HG02970 (cell line): ENCODE measurements around the gene POLR1B.
"Not testable (repeated sequence)": the region's sequence is repeated elsewhere in the genome, so short reads cannot be mapped to it uniquely, and the experiment has no call there.

ENCODE experiments used
- ATAC-seq: cut with Tn5 transposase; IDR thresholded peaks from one replicate; pipeline ENCODE4 v1.9.1; 2021; ENCODE audit warnings: mild to moderate bottlenecking, moderate library complexity, moderate number of reproducible peaks; ENCODE audit not compliant: unreplicated experiment, low FRiP score

POLR1B gene

GRCh38 chr2:112597537-112598322 lies 55.5 kb downstream of the POLR1B start:
- no peak for ATAC-seq

- no peak for ATAC-seq
These were observed 58.4 kb downstream of the POLR1B start for GRCh38 chr2:112600634-112601033.

GRCh38 chr2:112601754-112602153 lies 59.5 kb downstream of the POLR1B start:
- no peak for ATAC-seq

- no peak for ATAC-seq
These were observed 60.7 kb downstream of the POLR1B start for GRCh38 chr2:112602917-112603316.

GRCh38 chr2:112603731-112604130 lies 61.5 kb downstream of the POLR1B start:
- ATAC-seq: no peak

GRCh38 chr2:112604952-112605351 lies 62.7 kb downstream of the POLR1B start:
- no peak for ATAC-seq

- ATAC-seq: no peak
These were observed 63.7 kb downstream of the POLR1B start for GRCh38 chr2:112605926-112606325.

GRCh38 chr2:112606547-112606946 lies 64.3 kb downstream of the POLR1B start:
- no peak for ATAC-seq

GRCh38 chr2:112607680-112608438 lies 65.6 kb downstream of the POLR1B start:
- ATAC-seq: no peak

GRCh38 chr2:112609320-112609719 lies 67.1 kb downstream of the POLR1B start:
- not testable (repeated sequence) for ATAC-seq

GRCh38 chr2:112612283-112612682 lies 70.0 kb downstream of the POLR1B start:
- not testable (repeated sequence) for ATAC-seq

GRCh38 chr2:112614201-112614840 lies 72.1 kb downstream of the POLR1B start:
- no peak for ATAC-seq

GRCh38 chr2:112615051-112615450 lies 72.8 kb downstream of the POLR1B start:
- no peak for ATAC-seq

- ATAC-seq: not testable (repeated sequence)
These were observed 73.5 kb downstream of the POLR1B start for GRCh38 chr2:112615798-112616197.

GRCh38 chr2:112618383-112618782 lies 76.1 kb downstream of the POLR1B start:
- no peak for ATAC-seq

- ATAC-seq: no peak
These were observed 79.7 kb downstream of the POLR1B start for GRCh38 chr2:112621790-112622527.

- ATAC-seq: no peak
These were observed 80.2 kb downstream of the POLR1B start for GRCh38 chr2:112622528-112622849.

- ATAC-seq: no peak
These were observed 81.9 kb downstream of the POLR1B start for GRCh38 chr2:112623913-112624777.

GRCh38 chr2:112625474-112626114 lies 83.3 kb downstream of the POLR1B start:
- ATAC-seq: no peak
